Esophagus (tissue), 2 donors: ENCODE results near the gene PPP1R11. TPM values are rescaled to one million over a fixed set of nuclear protein-coding genes. Genes with fewer than 3 reads are reported as not detected.

ENCODE experiments used
- H3K27ac ChIP-seq, 2 donors: one replicate each; pipeline ENCODE4 v1.5.1; 2013; ENCODE audit warnings: low read depth in 2 of 2, mild to moderate bottlenecking in 2 of 2, inconsistent platforms in 1 of 2, low read length in 1 of 2, moderate library complexity in 1 of 2
- H3K27me3 ChIP-seq, 2 donors: one replicate each; pipeline ENCODE4 v1.6.1; 2013; ENCODE audit warnings: low read length in 2 of 2, control low read depth in 1 of 2, mild to moderate bottlenecking in 1 of 2; ENCODE audit not compliant: insufficient read depth in 2 of 2, control insufficient read depth in 1 of 2
- H3K36me3 ChIP-seq, 2 donors: one replicate each; pipeline ENCODE4 v1.6.1; 2013; ENCODE audit warnings: low read length in 1 of 2; ENCODE audit not compliant: control insufficient read depth in 2 of 2, insufficient read depth in 2 of 2
- H3K4me1 ChIP-seq, 2 donors: one replicate each; pipeline ENCODE4 v1.6.1; 2013; ENCODE audit warnings: low read length in 1 of 2; ENCODE audit not compliant: control insufficient read depth in 2 of 2, insufficient read depth in 2 of 2
- H3K4me3 ChIP-seq, 2 donors: one replicate each; pipeline ENCODE4 v1.5.1; 2013; ENCODE audit warnings: low read length in 2 of 2, mild to moderate bottlenecking in 2 of 2, low read depth in 1 of 2, moderate library complexity in 1 of 2
- H3K9me3 ChIP-seq, 2 donors: one replicate each; pipeline ENCODE4 v1.6.1; 2013; ENCODE audit warnings: mild to moderate bottlenecking in 2 of 2, low read depth in 1 of 2, low read length in 1 of 2, moderate library complexity in 1 of 2; ENCODE audit not compliant: control insufficient read depth in 2 of 2, insufficient read depth in 1 of 2
- WGBS, 2 donors: extraction: QIAGEN DNeasy Blood & Tissue Kit; methylation state at CpG; one replicate each; pipeline ENCODE4 v1.1.7; 2013; 5-methylcytosine and 5-hydroxymethylcytosine counted together
- polyA plus RNA-seq, 2 donors: library from polyadenylated mRNA; stranded (reverse); fragments of 200-250 nt; gene quantifications; one replicate each; pipeline ENCODE4 v1.2.3, GENCODE V29; 2013
- donor health status: healthy with polysubstance abuse.
- donor health status: Bipolar disorder and iron deficiency.

The PPP1R11 gene
- polyA plus RNA-seq, 2 donors = 41.0 to 54.8 TPM

DNA sequence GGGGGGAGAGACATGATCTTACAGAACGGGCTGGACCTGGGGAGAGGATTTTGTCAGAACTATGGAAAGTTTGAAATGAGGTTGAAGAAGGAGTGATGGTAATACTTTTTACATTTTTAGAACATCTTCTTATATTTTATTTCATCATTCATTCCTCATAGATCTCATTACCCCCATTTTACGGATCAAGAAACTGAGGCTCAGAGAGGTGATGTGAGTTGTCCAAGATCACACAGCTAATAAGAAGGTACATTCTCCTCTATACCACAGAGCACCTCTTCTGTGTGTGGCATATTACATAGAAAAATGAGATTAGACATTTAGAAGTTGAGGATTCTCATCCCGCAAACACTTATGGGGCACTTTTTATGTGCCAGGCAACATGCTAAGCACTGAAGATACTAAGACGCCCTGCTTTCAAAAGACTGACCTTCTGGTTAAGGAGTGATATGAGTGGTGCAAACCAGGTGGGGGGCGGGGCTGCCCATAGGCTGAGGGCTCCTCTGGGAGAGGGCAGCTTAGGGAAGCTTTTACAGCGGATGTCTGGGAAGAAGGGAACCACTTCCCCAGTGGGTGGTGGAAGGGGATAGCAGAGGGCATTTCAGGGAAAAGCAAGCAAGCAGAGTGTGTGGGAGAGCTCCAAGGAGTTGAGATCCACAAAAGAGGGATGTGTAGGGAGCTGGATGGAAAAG lies 26.0 kb downstream of the PPP1R11 start:
- no peaks in the 10 kb centered on the region for H3K27me3 ChIP-seq

GRCh38 chr6:30093951-30094661 lies 27.1 kb downstream of the PPP1R11 start:
- no peaks in the 10 kb centered on the region for H3K9me3 ChIP-seq
- H3K4me1 ChIP-seq = peaks cover 4 to 6% of the 10 kb centered on the region in 2 donors
- WGBS, 2 donors = 76% methylated on average over 5 of the region's 5 CpGs
- no peaks in the 10 kb centered on the region for H3K27me3 ChIP-seq
- H3K27ac ChIP-seq = no peak overlapping the region
- H3K36me3 ChIP-seq = no peaks in the 10 kb centered on the region
- no peak overlapping the region for H3K4me3 ChIP-seq

More for the DNA sequence above, 26.0 kb downstream of the PPP1R11 start:
- no peaks in the 10 kb centered on the region for H3K36me3 ChIP-seq
- H3K4me3 ChIP-seq = no peak overlapping the region
- no peaks in the 10 kb centered on the region for H3K9me3 ChIP-seq
- 73 to 74% methylated on average over 6 of the region's 6 CpGs for WGBS, 2 donors
- H3K27ac ChIP-seq = no peak overlapping the region
- H3K4me1 ChIP-seq = peaks cover 4 to 6% of the 10 kb centered on the region in 2 donors

DNA sequence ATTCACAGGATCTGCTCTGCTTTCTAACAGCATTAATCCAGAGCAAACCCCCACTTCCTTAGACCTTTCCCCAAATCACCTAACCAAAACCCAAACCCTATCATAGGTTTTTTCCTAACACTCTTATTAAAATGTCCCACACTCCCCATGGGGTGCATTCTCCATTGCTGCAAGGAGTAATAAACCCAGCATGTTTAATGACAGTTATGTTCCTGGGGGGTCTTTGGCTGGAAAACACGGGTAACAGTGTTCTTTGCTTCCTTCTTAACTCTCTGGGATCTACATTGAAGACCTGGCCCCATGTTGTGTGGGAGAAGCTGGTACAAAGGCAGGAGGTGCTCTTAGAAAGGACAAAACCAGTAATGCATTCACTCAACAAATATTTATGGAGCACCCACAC lies 29.8 kb downstream of the PPP1R11 start:
- no peak overlapping the region for H3K4me3 ChIP-seq
- peaks cover 4 to 10% of the 10 kb centered on the region in 2 donors for H3K4me1 ChIP-seq
- 33 to 54% methylated on average over 1 of the region's 1 CpG for WGBS, 2 donors
- no peak overlapping the region for H3K27ac ChIP-seq
- H3K27me3 ChIP-seq = peaks cover 0 to 3% of the 10 kb centered on the region in 2 donors
- no peaks in the 10 kb centered on the region for H3K9me3 ChIP-seq
- no peaks in the 10 kb centered on the region for H3K36me3 ChIP-seq

DNA sequence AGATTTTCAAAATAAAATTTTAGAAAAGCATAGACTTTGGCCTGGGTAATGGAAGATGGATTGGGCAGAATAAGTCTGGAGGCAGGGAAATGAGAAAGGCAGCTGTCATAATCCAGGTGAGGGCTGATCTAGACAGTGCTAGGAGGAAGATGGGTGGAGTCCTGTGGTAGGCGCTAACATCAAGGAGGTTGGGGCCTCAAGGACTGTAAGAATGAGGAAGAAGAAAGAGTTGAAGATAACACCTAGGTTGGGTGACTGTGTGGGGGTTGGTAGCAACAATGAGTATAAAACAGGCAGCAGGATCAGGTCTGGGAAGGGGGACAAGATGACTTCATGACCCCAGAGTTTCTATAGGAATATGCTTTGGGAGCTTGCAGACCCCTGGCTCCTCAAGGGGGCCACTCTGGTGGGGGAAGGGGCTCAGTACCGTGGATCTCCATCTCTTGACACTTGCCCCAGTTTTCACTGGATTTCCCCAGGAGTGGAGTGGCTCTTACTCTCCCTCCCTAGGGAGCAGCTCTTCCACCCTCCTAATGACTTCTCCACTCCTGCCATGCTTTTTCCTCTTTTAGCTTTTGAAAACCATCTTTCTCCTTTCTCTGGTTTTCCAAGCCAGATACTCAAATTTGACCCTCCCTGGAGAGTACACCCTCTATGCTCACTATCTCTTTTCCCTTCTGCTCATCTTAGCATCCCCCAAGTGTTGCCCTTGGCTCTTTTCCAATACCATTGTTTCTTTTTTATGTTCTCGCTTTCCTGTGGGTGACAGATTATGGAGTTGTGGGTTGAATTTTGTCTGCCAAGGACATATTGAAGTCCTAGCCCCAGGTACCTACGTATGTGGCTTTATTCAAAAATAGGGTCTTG lies 31.1 kb downstream of the PPP1R11 start:
- peaks cover 0 to 3% of the 10 kb centered on the region in 2 donors for H3K27me3 ChIP-seq
- H3K4me3 ChIP-seq = no peak overlapping the region
- no peaks in the 10 kb centered on the region for H3K9me3 ChIP-seq
- WGBS, 2 donors = 67 to 72% methylated on average over 4 of the region's 4 CpGs
- no peaks in the 10 kb centered on the region for H3K36me3 ChIP-seq
- H3K27ac ChIP-seq = no peak overlapping the region
- H3K4me1 ChIP-seq = peaks cover 0 to 7% of the 10 kb centered on the region in 2 donors

GRCh38 chr6:30100154-30100553 lies 33.2 kb downstream of the PPP1R11 start:
- peaks cover 0 to 7% of the 10 kb centered on the region in 2 donors for H3K4me1 ChIP-seq
- H3K27ac ChIP-seq = peak overlapping the region in 1 of 2 donors; percentile 15
- H3K27me3 ChIP-seq = peaks cover 0 to 3% of the 10 kb centered on the region in 2 donors
- peak overlapping the region in 1 of 2 donors; percentile 47 for H3K4me3 ChIP-seq
- H3K9me3 ChIP-seq = no peaks in the 10 kb centered on the region
- WGBS, 2 donors = 38 to 45% methylated on average over 8 of the region's 8 CpGs
- no peaks in the 10 kb centered on the region for H3K36me3 ChIP-seq

DNA sequence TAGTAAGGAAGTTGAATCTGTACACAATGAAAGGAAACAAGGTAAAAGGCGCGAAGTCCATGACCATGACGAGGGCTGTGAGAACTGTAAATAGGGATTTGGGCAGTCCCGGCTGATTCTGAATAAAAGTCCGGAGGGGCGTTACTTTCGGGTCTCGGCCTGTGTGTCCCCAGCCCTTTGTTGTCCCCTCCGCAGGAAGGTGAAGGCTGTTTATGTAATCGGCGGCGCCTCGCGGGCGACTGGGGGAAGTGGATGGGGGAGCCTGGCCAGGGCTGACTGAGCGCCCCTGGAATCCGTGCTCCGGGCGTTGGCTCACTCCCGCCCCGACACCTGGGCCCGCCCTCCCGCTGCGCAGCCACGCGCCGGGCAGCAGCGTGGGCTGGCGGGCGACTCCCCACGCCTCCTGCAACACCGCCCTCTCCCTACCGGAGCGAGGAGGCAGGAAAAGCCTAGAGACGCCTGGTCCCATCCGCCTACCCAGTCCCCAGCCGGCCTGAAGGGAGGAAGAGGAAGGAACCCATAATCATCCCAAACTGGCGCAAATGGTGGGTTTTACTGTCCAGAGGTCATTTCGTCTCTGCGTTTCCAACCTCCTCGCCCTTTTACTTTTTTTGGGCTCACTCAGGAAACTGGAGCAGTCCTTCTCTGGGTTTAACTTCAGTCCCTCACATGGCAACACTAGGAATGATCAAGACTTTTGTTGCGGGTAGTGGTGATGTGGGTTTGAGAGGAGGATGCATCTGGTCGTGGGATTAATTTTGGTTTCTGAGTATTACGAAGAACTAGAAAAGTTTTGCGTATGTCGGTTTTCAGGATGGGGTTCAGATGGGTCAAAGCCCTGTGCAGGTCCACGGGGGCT lies 33.8 kb downstream of the PPP1R11 start:
- Histone ChIP-seq H3K4me1 (peaks cover 0 to 7% of the 10 kb centered on the region in 2 donors), H3K36me3 (no peaks in the 10 kb centered on the region), H3K9me3 (no peaks in the 10 kb centered on the region), H3K27ac (peak overlapping the region in 1 of 2 donors; percentile 75), H3K27me3 (peaks cover 0 to 3% of the 10 kb centered on the region in 2 donors), H3K4me3 (peak overlapping the region; percentile 38 to 47)
- 2% methylated on average over 43 to 47 of the region's 47 CpGs for WGBS, 2 donors

- H3K36me3 ChIP-seq = no peaks in the 10 kb centered on the region
- peak overlapping the region; percentile 38 to 47 for H3K4me3 ChIP-seq
- H3K4me1 ChIP-seq = peaks cover 0 to 7% of the 10 kb centered on the region in 2 donors
- peak overlapping the region; percentile 74 to 92 for H3K27ac ChIP-seq
- peaks cover 0 to 3% of the 10 kb centered on the region in 2 donors for H3K27me3 ChIP-seq
- H3K9me3 ChIP-seq = no peaks in the 10 kb centered on the region
- WGBS, 2 donors = 2 to 5% methylated on average over 48 to 51 of the region's 51 CpGs
Measured at GRCh38 chr6:30101444-30102413, 34.7 kb downstream of the PPP1R11 start.

GRCh38 chr6:30102414-30102969 lies 35.5 kb downstream of the PPP1R11 start:
- Histone ChIP-seq H3K27ac (peak overlapping the region; percentile 74 to 92), H3K36me3 (no peaks in the 10 kb centered on the region), H3K27me3 (peaks cover 0 to 3% of the 10 kb centered on the region in 2 donors), H3K4me1 (peaks cover 0 to 7% of the 10 kb centered on the region in 2 donors), H3K9me3 (no peaks in the 10 kb centered on the region), H3K4me3 (peak overlapping the region; percentile 38 to 47)
- WGBS, 2 donors = 32 to 44% methylated on average over 15 of the region's 15 CpGs
